ENCODE results near the gene CLIP1. TPM values are rescaled to one million over a fixed set of nuclear protein-coding genes. Genes with fewer than 3 reads are reported as not detected.
"Not testable (repeated sequence)": the region's sequence is repeated elsewhere in the genome, so short reads cannot be mapped to it uniquely, and the experiment has no call there.

The CLIP1 gene
- total and polyA plus RNA-seq, 8 donors = 16.0 to 133 (median 75.9) TPM

DNA sequence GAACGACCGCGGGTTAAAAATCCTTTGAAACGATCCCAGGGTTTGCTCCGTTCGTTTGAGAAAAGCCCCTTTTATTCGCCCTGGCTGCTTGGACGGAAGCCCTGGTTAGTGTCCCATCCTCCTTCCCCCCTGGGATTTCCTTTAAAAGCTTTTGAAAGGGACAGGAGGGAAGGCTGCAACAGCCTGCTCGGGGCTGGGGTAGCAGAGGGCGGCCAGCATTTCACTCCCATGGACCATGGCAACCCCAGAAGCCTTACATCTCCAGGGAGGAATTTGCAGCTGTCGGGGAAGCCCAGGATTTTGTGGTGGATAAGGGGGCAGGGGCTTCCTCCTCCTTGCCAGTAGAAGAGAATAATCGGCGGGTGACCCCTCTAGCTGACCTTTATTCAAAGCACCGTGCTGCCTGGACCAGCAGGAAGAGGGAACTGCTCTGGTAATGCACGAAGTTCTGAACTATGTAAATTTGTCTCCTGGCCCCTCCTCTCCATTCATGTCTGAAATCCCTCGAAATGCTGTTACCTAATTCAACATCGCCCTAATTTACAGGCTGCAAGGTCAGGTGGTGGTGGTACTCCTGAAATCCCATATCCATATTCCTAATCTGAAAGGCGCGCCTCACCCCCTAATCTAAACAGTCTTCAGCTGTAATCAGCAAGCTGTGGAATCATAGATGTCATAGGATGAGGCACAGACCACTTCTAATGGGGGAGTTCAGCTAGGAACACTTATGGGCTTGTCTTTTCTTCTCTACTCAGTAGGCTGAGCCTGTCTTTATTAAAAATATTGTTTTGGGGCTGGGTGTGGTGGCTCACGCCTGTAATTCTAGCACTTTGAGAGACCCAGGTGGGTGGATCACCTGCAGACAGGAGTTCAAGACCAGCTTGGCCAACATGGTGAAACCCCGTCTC lies 1.0 kb upstream of the CLIP1 start:
- Histone ChIP-seq H3K36me3 (no peaks in the 10 kb centered on the region), H3K27ac (peak overlapping the region; percentile 88 to 100 (median 92)), H3K27me3 (no peaks in the 10 kb centered on the region), H3K4me1 (peaks cover 24 to 56% (median 40%) of the 10 kb centered on the region in 4 donors), H3K9me3 (no peaks in the 10 kb centered on the region), H3K4me3 (peak overlapping the region; percentile 57 to 96 (median 78))
- 15 to 18% (median 16%) methylated on average over 20 to 21 of the region's 21 CpGs for WGBS, 5 donors
- DNase-seq = peak in 1 of 2 donors; percentile 70
- intact Hi-C loops (cut with DNase I; ENCODE audit: low total_unique reads) = no loop called here
- TF ChIP-seq POLR2A (IDR thresholded peaks at IDR 0.05) = no peak
- no peak for TF ChIP-seq EP300 (IDR thresholded peaks at IDR 0.05)
- TF ChIP-seq, protein P1, sequence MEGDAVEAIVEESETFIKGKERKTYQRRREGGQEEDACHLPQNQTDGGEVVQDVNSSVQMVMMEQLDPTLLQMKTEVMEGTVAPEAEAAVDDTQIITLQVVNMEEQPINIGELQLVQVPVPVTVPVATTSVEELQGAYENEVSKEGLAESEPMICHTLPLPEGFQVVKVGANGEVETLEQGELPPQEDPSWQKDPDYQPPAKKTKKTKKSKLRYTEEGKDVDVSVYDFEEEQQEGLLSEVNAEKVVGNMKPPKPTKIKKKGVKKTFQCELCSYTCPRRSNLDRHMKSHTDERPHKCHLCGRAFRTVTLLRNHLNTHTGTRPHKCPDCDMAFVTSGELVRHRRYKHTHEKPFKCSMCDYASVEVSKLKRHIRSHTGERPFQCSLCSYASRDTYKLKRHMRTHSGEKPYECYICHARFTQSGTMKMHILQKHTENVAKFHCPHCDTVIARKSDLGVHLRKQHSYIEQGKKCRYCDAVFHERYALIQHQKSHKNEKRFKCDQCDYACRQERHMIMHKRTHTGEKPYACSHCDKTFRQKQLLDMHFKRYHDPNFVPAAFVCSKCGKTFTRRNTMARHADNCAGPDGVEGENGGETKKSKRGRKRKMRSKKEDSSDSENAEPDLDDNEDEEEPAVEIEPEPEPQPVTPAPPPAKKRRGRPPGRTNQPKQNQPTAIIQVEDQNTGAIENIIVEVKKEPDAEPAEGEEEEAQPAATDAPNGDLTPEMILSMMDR (IDR thresholded peaks at IDR 0.05) = no peak
- TF ChIP-seq POLR2AphosphoS5 (IDR thresholded peaks at IDR 0.05) = peak in 1 of 3 donors; percentile 5

GRCh38 chr12:122422730-122423257 lies 325 bp upstream of the CLIP1 start:
- no peaks in the 10 kb centered on the region for H3K27me3 ChIP-seq
- peak overlapping the region; percentile 57 to 96 (median 78) for H3K4me3 ChIP-seq
- peak overlapping the region; percentile 88 to 100 (median 92) for H3K27ac ChIP-seq
- DNase-seq = peak in 1 of 2 donors; percentile 69
- no peak for TF ChIP-seq EP300 (IDR thresholded peaks at IDR 0.05)
- peak in 1 of 3 donors; percentile 65 for TF ChIP-seq POLR2AphosphoS5 (IDR thresholded peaks at IDR 0.05)
- peaks cover 24 to 63% (median 45%) of the 10 kb centered on the region in 4 donors for H3K4me1 ChIP-seq
- intact Hi-C loops (cut with DNase I; ENCODE audit: low total_unique reads) = no loop called here
- no peaks in the 10 kb centered on the region for H3K9me3 ChIP-seq
- H3K36me3 ChIP-seq = no peaks in the 10 kb centered on the region
- 0 to 1% (median 0%) methylated on average over 17 to 39 of the region's 39 CpGs for WGBS, 5 donors

GRCh38 chr12:122421187-122421820 lies 1.2 kb downstream of the CLIP1 start:
- peak overlapping the region; percentile 63 to 96 (median 85) for H3K4me3 ChIP-seq
- H3K27me3 ChIP-seq = no peaks in the 10 kb centered on the region
- peak; percentile 35 to 79 for DNase-seq
- 1 to 4% (median 3%) methylated on average over 14 of the region's 14 CpGs for WGBS, 5 donors
- H3K36me3 ChIP-seq = peaks cover 5 to 10% (median 6%) of the 10 kb centered on the region in 4 donors
- peak overlapping the region; percentile 92 to 100 (median 99) for H3K27ac ChIP-seq
- intact Hi-C loops (cut with DNase I; ENCODE audit: low total_unique reads) = no loop called here
- peaks cover 24 to 76% (median 50%) of the 10 kb centered on the region in 4 donors for H3K4me1 ChIP-seq
- no peaks in the 10 kb centered on the region for H3K9me3 ChIP-seq
- TF ChIP-seq POLR2AphosphoS5 (IDR thresholded peaks at IDR 0.05) (no peak), EP300 (IDR thresholded peaks at IDR 0.05) (no peak), POLR2A (IDR thresholded peaks at IDR 0.05) (no peak)
- TF ChIP-seq, protein P1 (IDR thresholded peaks at IDR 0.05) = no peak

GRCh38 chr12:122420471-122421162 lies 1.9 kb downstream of the CLIP1 start:
- H3K4me3 ChIP-seq = peak overlapping the region; percentile 63 to 96 (median 85)
- DNase-seq = no peak

GRCh38 chr12:122419094-122419493 lies 3.4 kb downstream of the CLIP1 start:
- H3K27me3 ChIP-seq; H3K9me3 ChIP-seq; intact Hi-C loops (cut with DNase I; ENCODE audit: low total_unique reads); DNase-seq; H3K4me3 ChIP-seq: not testable (repeated sequence)
- Histone ChIP-seq H3K4me1 (peaks cover 31 to 77% (median 50%) of the 10 kb centered on the region in 4 donors), H3K27ac (peak overlapping the region in 1 of 5 donors; percentile 100), H3K36me3 (peaks cover 5 to 13% (median 9%) of the 10 kb centered on the region in 4 donors)
- 89 to 94% (median 92%) methylated on average over 3 of the region's 3 CpGs for WGBS, 5 donors

More at GRCh38 chr12:122420471-122421162, 1.9 kb downstream of the CLIP1 start:
- Histone ChIP-seq H3K4me1 (peaks cover 30 to 81% (median 52%) of the 10 kb centered on the region in 4 donors), H3K27me3 (no peaks in the 10 kb centered on the region), H3K27ac (peak overlapping the region in 4 of 5 donors; percentile 98 to 100 (median 100)), H3K36me3 (peaks cover 5 to 13% (median 9%) of the 10 kb centered on the region in 4 donors), H3K9me3 (no peaks in the 10 kb centered on the region)
- 67 to 79% (median 72%) methylated on average over 17 of the region's 17 CpGs for WGBS, 5 donors
- no peak for TF ChIP-seq POLR2AphosphoS5 (IDR thresholded peaks at IDR 0.05)
- TF ChIP-seq POLR2A (IDR thresholded peaks at IDR 0.05) = no peak
- TF ChIP-seq, protein P1 (IDR thresholded peaks at IDR 0.05) = no peak
- no peak for TF ChIP-seq EP300 (IDR thresholded peaks at IDR 0.05)
- intact Hi-C loops (cut with DNase I; ENCODE audit: low total_unique reads) = no loop called here

DNA sequence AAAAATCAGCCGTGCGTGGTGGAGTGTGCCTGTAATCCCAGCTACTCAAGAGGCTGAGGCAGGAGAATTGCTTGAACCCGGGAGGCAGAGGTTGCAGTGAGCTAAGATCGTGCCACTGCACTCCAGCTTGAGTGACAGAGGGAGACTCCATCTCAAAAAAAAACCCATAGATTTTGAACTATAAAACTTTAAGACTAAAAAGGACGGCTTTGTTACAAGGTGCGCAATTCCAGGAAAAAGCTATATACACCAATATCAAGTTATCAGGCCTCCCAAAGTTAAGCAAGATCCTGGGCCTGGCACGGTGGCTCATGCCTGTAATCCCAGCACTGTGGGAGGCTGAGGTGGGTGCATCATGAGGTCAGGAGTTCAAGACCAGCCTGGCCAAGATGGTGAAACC lies 6.8 kb downstream of the CLIP1 start:
- H3K27ac ChIP-seq = peak overlapping the region in 1 of 5 donors; percentile 34

More for the DNA sequence above, 6.8 kb downstream of the CLIP1 start:
- DNase-seq; H3K27me3 ChIP-seq; H3K4me3 ChIP-seq; H3K9me3 ChIP-seq; intact Hi-C loops (cut with DNase I; ENCODE audit: low total_unique reads): not testable (repeated sequence)
- WGBS, 5 donors = 92 to 96% (median 94%) methylated on average over 7 of the region's 7 CpGs
- Histone ChIP-seq H3K4me1 (peaks cover 18 to 82% (median 53%) of the 10 kb centered on the region in 4 donors), H3K36me3 (peaks cover 5 to 13% (median 9%) of the 10 kb centered on the region in 4 donors)
